Caki2 (cell line): ENCODE results near the gene ILKAP. TPM values are rescaled to one million over a fixed set of nuclear protein-coding genes. Genes with fewer than 3 reads are reported as not detected.

Experiments
- DNase-seq: peaks from one replicate; pipeline ENCODE4 v3.0.0-alpha.2; 2015; ENCODE audit warnings: low read depth
- in situ Hi-C: cut with HindIII; loops from 2 replicates; pipeline ENCODE4 v1.10.0; 2016; ENCODE audit warnings: low sequenced_read_pairs, low pct_unique_long_range_greater_than_20kb, mixed read lengths
- total RNA-seq: library from RNA; depleted of rRNA; stranded (reverse); fragments of >200 nt; shearing (Covaris generic); gene quantifications from 2 replicates; pipeline ENCODE4 v1.2.3, GENCODE V29; 2014; ENCODE audit warnings: low replicate concordance; rRNA removed

Gene ILKAP, protein sequence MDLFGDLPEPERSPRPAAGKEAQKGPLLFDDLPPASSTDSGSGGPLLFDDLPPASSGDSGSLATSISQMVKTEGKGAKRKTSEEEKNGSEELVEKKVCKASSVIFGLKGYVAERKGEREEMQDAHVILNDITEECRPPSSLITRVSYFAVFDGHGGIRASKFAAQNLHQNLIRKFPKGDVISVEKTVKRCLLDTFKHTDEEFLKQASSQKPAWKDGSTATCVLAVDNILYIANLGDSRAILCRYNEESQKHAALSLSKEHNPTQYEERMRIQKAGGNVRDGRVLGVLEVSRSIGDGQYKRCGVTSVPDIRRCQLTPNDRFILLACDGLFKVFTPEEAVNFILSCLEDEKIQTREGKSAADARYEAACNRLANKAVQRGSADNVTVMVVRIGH
- total RNA-seq = 28.8 and 29.2 TPM in 2 replicates

DNA sequence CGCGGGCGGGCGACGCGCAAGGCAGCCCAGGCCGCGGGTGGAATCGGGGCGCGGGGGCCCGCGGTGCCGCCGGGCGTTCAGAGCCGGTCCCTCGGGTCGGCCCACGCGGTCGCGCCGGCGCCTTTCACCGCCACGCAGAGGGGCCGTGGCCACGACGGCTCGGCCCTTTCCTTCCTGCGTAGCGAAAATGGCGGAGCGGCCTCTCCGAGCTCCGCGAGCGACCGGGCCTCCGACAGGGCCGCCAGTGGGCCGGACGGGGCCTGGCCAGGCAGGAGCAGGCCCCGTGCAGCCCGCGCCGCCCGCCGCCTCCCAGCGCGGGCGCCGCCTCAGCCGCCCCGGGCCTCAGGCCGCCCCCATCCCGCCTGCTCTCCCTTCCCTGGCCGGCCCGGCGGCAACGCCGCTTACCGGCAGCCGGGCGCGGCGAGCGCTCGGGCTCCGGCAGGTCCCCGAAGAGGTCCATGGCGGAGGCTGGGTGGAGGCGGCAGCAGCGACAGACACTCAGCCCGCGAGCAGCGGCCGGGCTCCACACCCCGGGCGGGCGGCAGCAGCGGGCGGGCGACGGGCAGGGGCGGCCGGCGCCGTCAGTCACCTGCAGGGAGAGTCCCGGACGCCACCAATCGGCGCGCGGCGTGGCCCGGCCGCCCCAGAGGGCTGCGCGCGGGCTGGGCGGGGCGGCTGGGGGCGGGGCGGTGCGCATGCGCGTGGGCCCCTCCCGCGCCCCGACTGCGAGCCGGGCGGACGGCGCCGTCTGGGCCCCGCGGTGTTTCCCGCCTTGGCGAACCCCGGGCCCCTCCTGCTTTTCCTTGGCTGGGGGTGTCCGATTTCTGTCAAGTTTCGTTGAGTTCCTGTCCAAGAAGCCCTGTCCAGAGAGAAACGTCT, at the start of gene ILKAP:
Gene ILKAP, minus strand, starts transcription at position 602 of the 879 bp plus-strand sequence. Its CDS starts 142 bp downstream, at position 460.
- peak; percentile 65 for DNase-seq
- in situ Hi-C loops = no loop called here

GRCh38 chr2:238252766-238253630, 49.5 kb upstream of the ILKAP start:
- in situ Hi-C loops = no loop called here
- DNase-seq = no peak

GRCh38 chr2:238251986-238252385, 48.5 kb upstream of the ILKAP start:
- in situ Hi-C loops = no loop called here
- DNase-seq = no peak

DNA sequence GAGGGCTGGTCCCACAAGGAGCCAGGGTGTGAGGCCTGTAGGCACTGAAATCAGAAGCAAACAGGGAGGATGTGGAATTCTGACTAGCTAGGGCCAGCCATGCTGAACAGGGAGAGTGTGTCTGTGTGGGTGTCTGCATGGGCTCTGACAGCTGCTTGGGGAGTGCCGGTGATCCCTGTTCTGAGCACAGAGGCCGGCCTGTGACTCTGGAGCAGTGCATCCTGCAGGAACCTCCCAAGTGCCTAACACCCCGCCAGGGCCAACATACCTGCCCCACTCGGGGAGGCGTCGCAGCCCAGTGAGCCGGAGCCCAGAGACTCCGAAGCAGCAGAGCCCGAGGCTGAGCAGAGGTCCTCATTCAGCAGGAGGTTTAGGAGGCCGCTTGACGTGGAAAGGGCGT, 47.8 kb upstream of the ILKAP start:
- DNase-seq = no peak
- in situ Hi-C loops = no loop called here

DNA sequence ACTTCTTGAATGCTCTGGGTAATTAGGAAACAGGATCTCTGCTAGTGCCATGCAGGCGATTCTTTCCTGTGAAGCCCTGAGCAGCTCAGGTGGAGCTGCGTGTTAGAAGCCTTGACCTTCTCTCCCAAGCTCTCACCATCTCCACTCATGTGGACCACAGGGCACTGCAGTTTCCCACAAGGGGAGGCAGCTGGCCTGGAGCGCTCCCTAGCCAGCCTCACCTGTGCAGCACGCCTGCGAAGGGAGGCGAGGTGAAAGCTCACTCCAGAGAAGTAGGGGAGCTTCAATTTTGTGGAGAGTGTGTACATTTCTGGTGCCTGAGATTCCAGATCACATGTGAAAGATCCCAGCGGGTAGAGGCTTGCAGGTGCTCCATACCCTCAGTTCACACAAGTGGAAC, 47.4 kb upstream of the ILKAP start:
- in situ Hi-C loops = no loop called here
- DNase-seq = no peak

DNA sequence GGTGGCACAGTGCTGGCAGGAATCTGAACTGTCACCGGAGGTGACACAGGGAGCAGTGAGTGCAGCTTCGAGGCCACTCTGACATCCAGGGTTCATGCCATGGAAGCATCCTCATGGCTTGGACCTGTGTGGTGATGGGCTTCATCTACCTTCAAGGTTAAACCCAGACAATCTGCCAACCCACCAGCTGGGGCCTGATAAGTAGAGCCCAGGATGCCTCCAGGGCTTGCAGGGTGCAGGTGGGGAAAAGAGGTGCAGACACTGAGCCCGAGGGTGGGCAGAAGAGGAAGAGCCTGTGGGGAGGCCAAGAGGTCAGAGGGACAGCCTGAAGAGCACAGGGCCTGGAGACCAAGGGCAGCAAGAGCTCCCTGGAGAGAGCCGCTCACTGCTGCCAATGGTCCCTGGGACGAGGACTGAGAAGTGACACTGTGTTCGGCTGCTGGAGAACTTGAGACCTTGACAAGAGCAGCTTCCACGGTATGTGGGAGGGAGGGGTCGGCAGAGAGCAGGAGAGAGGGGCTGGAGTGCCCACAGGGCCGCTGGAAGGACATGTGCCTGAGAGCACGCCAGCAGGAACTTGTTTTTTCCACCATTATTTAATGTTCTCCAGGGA, 44.5 kb upstream of the ILKAP start:
- in situ Hi-C loops = no loop called here
- no peak for DNase-seq

DNA sequence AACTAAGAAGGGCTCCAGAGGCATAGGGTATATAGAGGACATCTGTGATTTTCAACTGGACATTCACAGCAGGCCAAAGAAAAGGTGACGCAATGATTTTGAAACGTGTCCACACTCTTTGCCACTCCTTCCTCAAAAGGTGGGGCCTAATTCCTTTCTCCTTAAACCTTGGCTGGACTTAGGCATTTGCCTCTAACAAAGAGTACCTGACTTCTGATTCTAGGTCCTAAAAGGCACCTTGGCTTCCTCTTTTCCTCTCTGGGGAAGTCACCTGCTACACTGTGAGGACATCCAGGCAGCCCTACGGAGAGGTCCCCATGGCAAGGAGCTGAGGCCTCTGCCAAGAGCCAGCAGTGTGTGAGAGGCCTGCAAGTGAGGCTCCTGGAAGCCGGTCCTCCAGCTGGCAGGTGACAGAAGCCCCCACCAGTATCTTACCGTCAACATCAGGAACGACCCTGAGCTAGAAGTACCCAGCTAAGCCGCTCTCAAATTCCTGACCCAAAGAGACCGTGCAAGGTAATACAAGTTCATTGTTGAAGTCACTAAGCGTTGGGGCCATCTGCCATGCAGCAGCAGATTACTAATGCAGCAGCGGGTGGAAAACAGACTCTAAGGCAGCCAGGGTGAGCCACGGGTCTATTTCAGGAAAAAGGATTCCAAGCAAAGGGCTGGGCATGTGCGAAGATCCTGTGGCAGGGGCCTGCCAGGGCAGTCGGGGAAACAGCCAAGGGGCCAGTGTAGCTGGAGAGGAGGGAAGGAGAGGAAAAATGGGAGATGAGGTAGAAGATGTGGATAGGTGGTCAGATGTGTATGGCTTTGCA, 43.7 kb upstream of the ILKAP start:
- DNase-seq = no peak
- in situ Hi-C loops = no loop called here

DNA sequence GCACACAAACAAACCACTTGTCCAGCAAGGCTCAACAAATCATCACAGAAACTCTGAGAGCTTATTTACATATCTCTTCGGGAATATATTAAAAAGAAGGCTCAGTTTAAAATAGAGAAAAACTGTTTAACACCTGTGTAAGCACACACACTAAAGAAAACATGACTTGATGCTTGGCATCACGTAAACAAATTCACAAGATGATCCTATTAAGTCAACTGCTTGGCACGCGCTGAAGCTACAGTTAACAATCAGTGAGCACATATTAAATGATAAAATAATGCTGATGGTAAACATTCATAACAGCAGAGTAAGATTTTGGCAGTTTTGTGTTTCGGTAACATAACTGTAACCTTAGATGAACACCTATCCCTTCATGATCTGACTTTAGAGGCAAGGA, 40.7 kb upstream of the ILKAP start:
- in situ Hi-C loops = no loop called here
- no peak for DNase-seq

- DNase-seq = no peak
- in situ Hi-C loops = no loop called here
These were observed 40.1 kb upstream of the ILKAP start for GRCh38 chr2:238243496-238244076.

DNA sequence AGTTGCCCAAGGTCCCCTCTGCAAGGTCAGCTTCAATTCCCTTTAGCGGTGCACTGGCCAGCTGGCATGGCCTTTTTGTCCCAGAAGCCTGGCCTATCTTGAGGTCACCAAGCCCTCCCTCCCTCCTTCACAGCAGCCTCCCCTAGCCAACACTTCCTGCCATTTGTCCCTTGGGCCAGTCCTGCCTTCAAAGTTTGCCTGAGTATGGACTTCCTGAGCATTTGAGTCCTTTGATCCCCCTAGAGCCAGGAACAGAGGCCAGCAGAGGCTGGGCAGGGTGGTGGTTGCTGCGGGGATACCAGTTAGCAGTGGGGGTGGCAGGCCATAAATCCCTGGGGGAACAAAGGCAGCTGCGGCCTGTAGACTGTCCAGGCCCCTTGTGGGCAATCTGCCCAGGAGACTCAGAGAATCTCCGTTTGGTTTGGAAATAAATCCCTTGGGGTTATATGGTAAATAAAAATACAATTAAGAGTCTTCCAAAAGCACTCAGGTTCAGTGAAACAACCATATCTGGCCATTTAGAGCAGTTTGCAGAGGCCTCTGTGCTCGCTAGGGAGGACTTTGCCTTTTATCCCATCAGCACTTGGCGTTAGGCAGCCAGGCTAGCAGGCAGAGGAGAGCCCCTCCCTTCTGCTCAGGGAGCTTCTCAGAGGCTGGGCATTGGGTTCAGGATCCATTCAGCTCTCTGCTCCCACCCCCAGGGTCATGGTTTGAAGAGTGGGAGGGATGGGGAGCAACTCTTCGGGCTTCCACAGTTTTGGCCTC, 39.4 kb upstream of the ILKAP start:
- no peak for DNase-seq
- in situ Hi-C loops = no loop called here

GRCh38 chr2:238241970-238242369, 38.5 kb upstream of the ILKAP start:
- in situ Hi-C loops = no loop called here
- no peak for DNase-seq

DNA sequence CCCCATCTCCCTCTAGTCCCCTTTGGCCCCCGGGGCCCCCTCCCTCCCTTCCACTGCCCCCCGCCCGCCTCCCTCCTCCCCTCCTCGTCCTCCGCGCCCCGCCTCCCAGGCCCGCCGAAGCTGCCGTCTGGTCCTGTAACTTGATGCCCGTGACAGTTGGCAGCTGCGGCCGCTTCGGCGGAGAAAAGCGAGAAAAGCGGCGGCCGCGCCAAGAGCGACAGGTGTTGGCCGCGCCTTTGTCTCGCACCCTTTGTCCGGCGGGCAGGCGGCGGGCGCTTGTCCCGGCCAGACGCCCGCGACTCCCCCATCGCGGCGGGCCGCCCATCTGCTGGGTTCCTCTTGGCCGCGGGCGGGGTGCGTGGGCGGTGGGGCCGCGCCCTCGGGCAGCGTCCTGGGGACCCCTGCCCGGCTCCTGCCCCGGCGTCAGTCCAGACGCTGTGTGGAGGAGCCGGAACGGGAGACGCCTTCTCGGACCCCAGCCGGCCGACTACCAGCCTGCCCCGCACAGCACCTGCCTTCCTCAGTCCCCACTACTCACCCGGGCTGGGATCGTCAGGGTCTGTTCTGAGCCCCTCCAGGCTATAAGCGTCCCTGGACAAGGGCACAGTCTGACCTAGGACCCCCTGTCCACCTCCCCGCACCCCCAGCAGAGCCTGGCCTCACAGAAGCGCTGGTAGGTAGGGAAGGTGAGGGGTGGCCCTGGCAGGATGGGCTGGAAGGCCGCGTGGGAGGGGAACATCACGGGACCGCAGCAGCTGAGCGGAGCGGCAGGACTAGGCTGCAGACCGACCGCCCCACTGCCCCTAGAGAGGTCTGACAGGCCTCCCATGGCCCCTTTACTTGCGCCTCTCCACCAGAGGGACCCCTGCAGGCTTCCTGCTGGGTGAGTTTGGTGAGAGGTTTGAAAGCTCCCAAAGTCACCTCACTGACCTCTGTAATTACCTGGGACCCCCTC, 37.5 kb upstream of the ILKAP start:
- DNase-seq = peak; percentile 32
- in situ Hi-C loops = no loop called here

DNA sequence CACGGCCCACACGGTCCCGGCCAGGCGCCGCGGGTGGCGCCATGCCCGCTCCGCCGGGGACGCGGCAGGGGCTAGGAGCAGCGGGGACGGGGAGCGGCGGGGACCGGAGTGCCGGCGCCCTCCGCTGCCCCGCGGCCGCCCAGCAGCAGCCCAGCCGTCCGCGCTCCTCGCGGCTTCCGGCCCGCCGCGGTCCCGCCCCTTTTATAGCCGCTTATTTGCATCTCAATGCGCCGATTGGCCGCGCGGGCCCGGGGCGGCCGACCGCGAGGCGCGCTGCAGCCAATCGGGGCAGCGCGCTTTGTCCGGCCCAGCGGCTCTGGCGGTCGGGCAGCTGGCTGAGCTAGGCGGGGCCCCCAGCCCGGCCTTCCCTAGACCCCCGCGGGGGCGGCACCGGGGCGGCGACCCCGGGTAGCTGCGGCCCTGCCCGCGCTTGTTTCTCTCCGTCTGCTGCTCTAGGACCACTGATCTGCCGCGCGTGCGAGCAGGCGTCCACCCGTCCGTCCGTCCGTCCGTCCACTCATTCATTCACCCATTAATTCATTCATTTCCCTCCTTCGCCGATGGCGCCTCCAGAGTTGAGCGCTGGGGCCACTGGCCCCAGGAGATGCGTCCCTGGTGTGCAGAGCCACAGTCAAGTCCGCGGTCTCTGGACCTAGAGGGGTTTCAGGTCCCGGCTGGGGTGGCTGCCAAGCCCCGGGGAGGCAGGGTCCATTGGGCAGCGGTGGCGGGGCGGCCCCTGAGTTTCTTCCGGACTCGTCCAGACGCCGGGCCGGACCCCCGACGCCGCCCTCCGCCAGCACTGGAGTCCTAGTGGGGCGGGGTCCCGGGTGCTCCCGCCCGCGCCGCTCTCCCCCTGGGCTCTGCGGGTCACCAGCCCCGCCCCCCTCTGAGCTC, 36.6 kb upstream of the ILKAP start, which contains the start of gene HES6:
Gene HES6, minus strand, starts transcription at position 176 of the 894 bp plus-strand sequence. Its CDS starts 133 bp downstream, at position 43.
- peak; percentile 82 for DNase-seq

DNA sequence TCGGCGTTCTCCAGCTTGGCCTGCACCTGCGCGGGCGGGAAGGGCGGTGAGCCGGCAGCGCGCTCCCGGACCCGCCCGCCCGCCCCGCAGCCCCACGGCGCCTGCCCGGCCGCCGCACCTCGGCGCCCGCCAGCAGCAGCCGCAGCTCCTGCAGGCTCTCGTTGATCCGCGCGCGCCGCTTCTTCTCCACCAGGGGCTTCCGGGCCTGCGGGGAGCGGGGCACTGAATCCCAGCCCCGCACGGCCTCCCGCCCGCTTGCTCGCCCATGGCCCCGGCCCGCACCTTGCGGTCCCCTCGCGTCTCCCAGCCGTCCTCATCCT, 36.0 kb upstream of the ILKAP start:
- in situ Hi-C loops = no loop called here
- no peak for DNase-seq

More for the DNA sequence above, 36.6 kb upstream of the ILKAP start, which contains the start of gene HES6:
- in situ Hi-C loops = no loop called here
